Embryonic facial prominence (tissue), 1 donor: Measurements from ENCODE around the gene RTEL1.
A peak's percentile ranks its signal among the peaks of the same experiment; 100 is the strongest.

Experiments
- DNase-seq: peaks from one replicate; pipeline ENCODE4 v3.0.0-alpha.2; 2016; ENCODE audit errors: extremely low spot score

Gene RTEL1

DNA sequence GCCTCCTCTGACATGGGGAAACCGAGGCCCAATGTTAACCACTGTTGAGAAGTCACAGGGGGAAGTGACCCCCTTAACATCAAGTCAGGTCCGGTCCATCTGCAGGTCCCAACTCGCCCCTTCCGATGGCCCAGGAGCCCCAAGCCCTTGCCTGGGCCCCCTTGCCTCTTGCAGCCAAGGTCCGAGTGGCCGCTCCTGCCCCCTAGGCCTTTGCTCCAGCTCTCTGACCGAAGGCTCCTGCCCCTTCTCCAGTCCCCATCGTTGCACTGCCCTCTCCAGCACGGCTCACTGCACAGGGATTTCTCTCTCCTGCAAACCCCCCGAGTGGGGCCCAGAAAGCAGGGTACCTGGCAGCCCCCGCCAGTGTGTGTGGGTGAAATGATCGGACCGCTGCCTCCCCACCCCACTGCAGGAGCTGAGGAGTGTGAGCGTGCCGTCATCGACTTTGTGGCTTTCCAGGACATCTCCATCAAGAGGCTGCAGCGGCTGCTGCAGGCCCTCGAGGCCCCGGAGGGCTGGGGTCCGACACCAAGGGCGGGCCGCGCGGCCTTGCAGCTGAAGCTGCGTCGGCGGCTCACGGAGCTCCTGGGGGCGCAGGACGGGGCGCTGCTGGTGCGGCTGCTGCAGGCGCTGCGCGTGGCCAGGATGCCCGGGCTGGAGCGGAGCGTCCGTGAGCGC lies 39.9 kb downstream of the RTEL1 start:
- DNase-seq = no peak

GRCh38 chr20:63698739-63699465 lies 40.8 kb downstream of the RTEL1 start:
- DNase-seq = no peak

DNA sequence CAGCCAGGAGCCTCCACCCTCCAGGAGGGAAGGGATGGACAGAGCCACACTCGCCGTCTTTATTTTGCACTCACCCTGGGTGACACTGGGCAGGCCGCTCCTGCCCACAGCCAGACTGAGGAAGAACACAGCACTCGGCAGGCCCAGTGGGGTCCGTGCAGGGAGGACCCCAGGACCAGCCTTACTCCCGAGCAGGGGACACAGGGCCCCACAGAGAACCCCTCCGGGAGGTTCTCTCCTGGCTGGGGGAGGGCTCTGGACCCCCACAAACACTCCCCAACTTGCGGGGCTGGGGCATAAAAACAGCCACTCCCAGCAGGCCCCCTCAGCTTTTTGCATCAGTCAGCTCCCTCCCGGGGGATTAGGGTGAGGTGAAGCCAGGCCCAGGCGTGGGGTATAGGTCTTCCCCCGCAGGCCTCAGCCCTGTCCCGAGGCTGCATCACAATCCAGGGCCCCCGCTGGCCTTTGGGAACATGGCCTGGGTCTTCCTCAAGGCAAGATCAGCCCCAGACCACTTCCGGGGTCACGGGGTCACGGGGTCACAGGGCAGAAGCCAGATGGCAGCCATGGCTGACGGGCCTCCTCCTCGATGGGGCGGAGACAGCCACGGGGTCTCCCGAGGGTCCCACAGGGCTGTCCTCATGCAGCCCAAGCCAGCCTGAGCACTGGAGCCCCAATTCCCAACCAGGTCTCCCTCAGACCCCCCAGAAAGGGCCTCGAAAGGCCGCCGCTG lies 41.5 kb downstream of the RTEL1 start:
- no peak for DNase-seq

GRCh38 chr20:63700199-63701050 lies 42.3 kb downstream of the RTEL1 start:
- no peak for DNase-seq

DNA sequence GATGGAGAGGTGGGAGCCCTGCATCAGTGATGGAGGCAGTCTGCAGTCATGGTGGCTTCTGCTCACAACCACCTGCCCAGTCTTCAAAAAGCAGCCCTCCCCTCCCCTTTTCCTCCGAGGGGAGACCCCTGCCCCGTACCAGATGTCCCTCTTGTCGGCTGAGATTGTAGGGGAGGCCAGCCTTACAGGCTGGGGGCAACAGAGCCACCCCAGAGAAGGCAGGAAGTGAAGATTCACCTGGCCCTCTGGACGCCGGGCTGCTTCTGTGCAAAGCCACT lies 42.9 kb downstream of the RTEL1 start:
- DNase-seq = no peak

DNA sequence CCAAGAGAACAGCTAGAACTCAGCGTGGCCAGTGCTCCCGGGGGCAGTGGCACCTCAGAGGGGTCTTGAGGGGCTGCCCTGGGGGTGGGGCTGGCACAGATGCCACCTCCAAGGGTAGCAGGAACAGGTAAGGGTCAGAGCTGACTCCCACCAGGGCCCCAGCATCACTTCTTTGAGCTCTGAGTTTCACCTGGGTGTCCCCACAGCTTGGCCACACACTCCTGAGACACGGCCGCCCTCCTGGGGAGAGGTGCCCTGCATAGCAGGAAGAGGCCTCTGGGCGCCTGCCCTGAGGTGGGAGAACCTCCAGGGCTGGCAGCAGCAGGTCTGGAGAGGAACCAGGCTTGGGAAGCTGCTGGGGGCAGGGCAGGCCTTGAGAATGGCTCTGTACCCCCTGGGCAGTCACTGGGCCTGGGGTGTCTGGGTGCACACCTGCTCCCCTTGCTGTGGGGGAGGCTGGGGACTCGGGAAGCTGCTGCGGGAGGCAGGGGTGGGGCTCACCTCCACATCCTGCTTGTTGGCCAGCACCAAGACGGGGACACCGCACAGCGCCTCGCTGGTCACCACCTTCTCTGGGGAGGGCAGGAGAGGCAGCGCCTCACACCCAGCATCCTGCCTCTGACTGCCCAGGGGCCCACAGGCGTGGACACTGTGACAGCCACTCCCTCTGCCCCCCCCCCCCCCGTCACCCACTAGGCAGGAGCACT lies 43.4 kb downstream of the RTEL1 start:
- no peak for DNase-seq

GRCh38 chr20:63702036-63702665 lies 44.0 kb downstream of the RTEL1 start:
- no peak for DNase-seq

DNA sequence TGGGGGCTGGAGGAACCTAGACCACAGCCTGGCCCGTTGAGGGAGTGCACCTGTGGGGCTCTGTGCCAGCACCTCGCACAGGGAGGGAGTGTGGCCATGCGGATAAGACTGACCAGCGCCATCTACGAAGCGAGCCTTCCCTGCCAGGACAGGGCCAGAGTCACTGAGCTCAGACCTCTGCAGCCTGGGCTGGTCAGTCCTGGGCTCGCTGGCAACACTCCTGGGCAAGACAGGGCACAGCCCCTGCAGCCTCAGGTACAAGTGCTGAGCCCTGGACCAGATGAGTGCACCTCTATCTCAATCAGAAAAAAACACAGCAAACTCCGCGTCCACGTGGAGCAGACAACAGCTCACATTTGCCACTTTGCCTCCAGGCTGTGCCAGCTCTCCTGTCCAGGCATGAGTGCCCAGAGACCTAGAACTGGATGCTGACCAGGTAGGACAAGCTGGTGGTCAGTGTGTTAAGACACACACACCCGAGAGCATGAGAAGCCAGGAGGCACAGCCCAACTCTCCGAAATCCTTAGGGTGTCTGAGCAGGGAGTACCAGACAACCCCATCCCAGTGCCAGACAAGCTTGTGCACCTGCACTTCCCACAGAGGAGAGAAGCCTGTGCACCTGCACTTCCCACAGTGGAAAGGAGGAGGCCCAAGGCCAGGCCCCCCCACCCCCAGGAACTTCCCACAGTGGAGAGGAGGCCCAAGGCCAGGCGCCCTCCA lies 44.8 kb downstream of the RTEL1 start:
- no peak for DNase-seq

- no peak for DNase-seq
Observed at GRCh38 chr20:63703471-63703975, 45.4 kb downstream of the RTEL1 start.

DNA sequence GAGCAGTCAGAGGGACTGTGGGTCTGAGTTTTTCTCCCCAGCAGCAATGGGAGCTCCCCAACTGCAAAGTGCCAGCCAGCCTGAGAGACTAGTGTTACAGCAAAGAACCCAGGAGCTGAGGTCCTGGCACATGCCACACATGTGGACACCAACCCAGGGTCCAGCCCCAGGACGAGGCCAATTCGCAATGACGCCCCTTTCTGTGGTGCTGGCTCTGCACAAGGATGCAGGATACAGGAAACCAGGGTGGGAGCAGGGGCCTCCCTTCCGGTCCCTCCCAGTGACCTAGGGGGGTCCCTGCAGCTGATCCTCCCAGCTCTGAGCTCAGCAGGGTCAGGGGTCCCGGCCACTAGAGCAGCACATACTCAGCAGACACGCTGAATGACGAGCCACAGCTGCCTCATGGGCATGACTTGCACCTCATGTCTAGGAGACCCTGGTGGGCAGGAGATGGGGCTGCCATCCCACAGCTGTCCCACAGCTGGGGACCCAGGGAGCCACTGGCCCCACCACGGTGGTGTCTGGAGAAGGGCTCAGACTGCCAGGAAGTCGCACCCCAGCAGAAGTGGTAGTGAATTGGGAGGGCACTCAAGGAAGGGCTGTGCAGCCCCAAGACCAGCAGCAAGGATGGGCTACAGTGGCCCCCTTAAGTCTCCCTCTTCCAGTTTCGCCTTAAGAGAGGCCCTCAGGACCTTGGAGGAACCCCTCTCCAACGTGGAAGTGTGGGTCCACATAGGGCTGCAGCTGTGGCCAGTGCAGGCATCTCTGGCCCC lies 46.0 kb downstream of the RTEL1 start:
- DNase-seq = no peak

DNA sequence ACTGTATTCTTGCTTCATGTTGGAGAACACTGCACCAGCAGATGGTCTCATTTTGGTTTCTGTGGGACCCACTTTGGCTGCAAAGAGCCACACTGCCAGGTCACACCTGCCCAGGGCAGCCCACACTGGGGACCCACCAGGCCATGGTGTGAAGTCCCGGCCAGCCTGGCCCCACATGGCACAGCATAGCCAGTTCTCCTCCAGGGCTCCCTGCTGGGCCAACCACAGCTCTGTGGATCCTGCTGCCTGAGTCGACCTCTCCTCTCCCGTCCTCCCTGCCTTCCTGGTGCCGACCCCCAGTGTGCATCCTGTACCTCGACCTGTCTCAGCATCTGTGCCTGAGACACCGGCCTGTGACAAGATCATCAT lies 46.6 kb downstream of the RTEL1 start:
- DNase-seq = no peak

DNA sequence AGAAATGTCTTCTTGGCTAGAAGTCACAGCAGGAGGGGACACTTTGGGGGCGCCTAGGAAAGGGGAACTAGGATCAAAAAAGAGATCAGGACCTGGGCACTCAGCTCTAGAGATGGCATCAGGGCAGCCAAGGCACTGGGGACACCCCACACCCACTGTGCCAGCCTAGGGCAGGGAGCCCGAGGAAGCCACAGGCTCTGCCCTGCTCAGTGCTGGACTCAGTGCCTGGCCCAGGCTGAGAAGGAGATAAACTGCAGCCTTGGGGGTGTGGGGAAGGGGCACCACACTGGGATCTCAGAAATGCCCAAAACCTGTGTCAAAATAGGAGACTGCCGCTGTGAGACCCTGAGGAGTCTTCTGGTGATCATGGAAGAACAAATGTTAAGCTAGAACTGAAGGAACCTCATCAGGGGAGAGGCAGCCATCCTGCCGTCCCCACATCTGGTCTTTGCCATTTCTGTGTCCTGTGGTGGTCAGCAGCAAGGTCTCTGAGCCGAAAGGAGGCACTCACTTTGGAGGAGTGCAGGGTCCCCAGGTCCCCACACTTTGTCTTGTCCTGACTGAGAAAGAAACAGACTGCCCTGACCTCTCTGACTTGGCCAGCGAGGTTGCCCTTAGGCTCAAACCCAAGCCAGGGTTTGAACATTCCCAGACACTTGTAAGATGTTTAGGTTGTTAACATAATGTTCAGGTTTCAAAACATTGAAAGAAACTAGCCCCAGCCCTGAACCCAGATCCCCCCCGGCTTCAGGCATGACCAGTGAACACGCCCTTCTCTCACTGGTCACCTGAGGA lies 47.3 kb downstream of the RTEL1 start:
- no peak for DNase-seq

- DNase-seq = no peak
Observed at GRCh38 chr20:63706027-63706695, 48.0 kb downstream of the RTEL1 start.

DNA sequence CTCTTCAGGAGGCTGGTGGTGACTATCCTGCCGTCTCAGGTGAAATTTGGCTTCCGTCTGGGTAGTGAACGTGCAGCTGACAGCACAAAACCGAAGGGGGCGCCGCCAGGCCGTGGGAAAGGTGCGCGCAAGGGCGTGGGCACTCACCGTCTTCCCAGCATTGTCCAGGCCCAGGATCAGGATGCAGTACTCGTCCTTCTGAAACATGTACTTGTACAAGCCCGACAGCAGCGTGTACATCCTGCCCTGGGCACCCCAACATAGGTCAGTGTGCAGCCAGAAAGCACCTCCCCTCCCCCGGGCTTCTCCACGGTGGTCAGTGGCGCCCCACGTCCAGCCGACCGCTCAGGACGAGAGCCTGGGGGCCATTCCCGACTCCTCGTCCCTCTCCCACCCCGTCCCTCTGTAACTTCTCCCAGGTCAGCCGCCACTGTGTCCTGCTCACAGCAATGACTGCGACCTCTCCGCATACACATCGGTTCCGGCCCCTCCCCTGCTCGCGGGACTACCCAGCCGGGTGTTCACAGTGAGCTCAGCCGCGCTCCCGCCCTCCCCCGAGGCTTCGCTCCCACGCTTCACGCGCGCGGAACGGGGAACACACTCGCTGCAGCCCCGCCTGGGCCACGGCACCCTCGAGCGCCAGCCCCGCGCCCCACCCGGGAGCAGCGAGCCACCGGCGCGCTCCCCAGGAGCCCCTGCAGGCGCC lies 48.9 kb downstream of the RTEL1 start:
- no peak for DNase-seq

GRCh38 chr20:63707558-63708300 lies 49.6 kb downstream of the RTEL1 start, which contains the start of the genes ARFRP1 and ZGPAT:
TSS of gene ARFRP1 (minus strand) at chr20:63707976. CDS start at chr20:63707091, 885 bp downstream.
TSS of gene ZGPAT (plus strand) at chr20:63708039. CDS start at chr20:63708581, 542 bp downstream.
- peak; percentile 46 for DNase-seq
